A673 (cell line): ENCODE results near the gene CYS1.

Experiments used
- EZH2 ChIP-seq: fragments of 200-600 bp; sonication (generic); IDR thresholded peaks from 2 replicates; pipeline ENCODE4 v1.6.1; 2017; ENCODE audit warnings: borderline replicate concordance, low read depth, mild to moderate bottlenecking, mixed read lengths, antibody characterized with exemption, low read length; ENCODE audit not compliant: poor library complexity, severe bottlenecking
- TF ChIP-seq, protein P1 (sequence below): fragments of 300-800, 200-600 bp; sonication (generic); conservative IDR thresholded peaks from 2 replicates; pipeline ENCODE4 v1.5.1; 2017; ENCODE audit warnings: low read depth, mild to moderate bottlenecking, antibody characterized with exemption, low read length, moderate library complexity, mixed read lengths

DNA sequence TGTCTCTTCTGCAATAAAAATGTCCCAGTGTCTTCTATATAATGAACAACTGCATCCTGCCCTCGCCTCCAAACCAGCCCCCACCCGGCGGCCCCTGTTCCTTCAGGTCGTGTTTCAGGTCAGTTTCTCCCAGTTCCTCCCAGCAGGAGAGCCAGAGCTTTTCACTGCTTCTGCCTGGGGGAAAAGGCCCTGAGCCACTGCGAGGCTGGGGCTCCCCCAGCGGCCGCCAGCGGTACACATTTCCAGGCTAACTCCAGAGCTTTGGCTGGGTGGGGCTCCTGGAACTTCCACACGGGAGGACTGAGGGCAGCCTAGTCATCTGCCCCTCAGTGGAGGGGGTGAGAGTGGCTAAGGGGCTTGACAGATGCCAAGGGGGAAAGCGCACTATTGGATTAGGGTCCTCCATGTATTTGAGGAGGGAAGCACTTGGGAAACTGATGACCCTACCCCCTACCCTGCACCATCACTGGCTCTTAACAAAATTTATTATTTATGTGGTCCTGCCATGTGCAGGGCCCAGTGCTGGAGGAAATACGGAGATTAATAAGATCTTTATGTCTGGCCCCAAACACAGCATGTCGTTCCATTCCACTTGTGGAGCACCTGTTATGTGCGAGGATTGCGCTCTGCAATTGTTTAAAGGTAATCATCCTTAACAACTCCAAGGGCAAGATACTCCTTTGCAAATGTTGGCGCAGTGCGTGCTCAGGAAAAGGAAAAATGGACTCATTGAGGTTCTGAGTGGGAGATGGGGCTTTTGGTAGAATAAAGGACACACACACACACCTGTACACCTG is 17.3 kb upstream of the CYS1 start:
- TF ChIP-seq, protein P1, sequence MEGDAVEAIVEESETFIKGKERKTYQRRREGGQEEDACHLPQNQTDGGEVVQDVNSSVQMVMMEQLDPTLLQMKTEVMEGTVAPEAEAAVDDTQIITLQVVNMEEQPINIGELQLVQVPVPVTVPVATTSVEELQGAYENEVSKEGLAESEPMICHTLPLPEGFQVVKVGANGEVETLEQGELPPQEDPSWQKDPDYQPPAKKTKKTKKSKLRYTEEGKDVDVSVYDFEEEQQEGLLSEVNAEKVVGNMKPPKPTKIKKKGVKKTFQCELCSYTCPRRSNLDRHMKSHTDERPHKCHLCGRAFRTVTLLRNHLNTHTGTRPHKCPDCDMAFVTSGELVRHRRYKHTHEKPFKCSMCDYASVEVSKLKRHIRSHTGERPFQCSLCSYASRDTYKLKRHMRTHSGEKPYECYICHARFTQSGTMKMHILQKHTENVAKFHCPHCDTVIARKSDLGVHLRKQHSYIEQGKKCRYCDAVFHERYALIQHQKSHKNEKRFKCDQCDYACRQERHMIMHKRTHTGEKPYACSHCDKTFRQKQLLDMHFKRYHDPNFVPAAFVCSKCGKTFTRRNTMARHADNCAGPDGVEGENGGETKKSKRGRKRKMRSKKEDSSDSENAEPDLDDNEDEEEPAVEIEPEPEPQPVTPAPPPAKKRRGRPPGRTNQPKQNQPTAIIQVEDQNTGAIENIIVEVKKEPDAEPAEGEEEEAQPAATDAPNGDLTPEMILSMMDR: peak; percentile 90
- no peak for TF ChIP-seq EZH2
